ENCODE measurements around the gene PDE4B. TPM values are rescaled to one million over a fixed set of nuclear protein-coding genes. Genes with fewer than 3 reads are reported as not detected.

PDE4B gene
- total RNA-seq, 1 experiment from 2014 or later, result 5.5 TPM

DNA sequence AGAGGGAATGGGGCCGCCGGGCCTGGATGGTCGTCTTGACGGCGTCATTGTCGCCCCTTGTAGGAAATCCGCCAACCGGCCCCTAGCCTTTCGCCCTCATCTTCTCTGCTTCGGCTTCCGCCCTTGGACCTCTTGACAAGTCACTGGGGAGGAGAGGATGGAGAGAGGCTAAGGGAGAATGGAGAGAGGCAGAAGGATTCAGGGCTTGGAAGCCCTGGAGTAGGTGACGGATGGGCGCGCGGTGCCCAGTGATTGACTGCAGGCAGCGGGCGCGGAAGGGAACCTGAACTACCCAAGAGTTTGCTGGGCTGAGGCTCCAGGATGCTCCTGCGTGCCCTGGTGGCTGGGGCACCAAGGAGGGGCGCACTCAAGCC, 651 bp downstream of the PDE4B start:
- no peaks in the 10 kb centered on the region for H3K9me2 ChIP-seq (replicated peaks; ENCODE audit: insufficient read depth, low read length)
- H3K4me1 ChIP-seq (ENCODE audit: low read length), result no peaks in the 10 kb centered on the region
- H4K20me1 ChIP-seq (ENCODE audit: insufficient read depth, low read depth, low read length), result no peaks in the 10 kb centered on the region
- H3K79me2 ChIP-seq (ENCODE audit: low read length), result no peaks in the 10 kb centered on the region
- no peak overlapping the region for H3K4me3 ChIP-seq (ENCODE audit: low read length)
- no peak overlapping the region for H3K4me2 ChIP-seq (ENCODE audit: low read depth, low read length, poor library complexity, severe bottlenecking)
- H3K9ac ChIP-seq (ENCODE audit: low read length), result no peak overlapping the region
- H3K36me3 ChIP-seq (ENCODE audit: insufficient read depth, low read length), result no peaks in the 10 kb centered on the region
- no peaks in the 10 kb centered on the region for H3K27me3 ChIP-seq (ENCODE audit: low read length)
- DNase-seq, result no peak
- no peaks in the 10 kb centered on the region for H3K9me3 ChIP-seq (ENCODE audit: low read length)
- no peak overlapping the region for H3K27ac ChIP-seq (ENCODE audit: low read length)
- H2AFZ ChIP-seq (ENCODE audit: low read length), result no peak overlapping the region

DNA sequence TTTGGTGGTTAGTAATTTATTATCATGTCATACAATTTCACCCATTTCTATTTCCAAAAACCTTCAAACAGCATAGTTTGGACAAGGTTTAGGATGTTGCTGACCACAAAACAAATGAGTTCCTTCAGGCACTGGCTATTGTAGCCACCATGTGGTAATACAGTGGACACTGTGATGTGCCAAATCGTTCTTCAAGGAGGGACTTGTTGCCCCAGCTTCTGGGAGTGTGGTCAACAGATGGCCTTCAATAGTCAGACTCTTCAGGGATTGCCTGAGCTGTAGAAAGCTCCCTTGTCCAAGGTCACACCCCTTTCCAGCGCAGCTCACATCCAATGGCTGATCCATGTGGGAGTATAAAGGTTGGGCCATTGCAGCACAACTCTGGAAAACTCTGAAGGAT, 2.6 kb downstream of the PDE4B start:
- Histone ChIP-seq H3K9me3 (ENCODE audit: low read length) (no peaks in the 10 kb centered on the region), H3K27ac (ENCODE audit: low read length) (no peak overlapping the region), H3K27me3 (ENCODE audit: low read length) (no peaks in the 10 kb centered on the region), H3K9ac (ENCODE audit: low read length) (no peak overlapping the region), H3K36me3 (ENCODE audit: insufficient read depth, low read length) (no peaks in the 10 kb centered on the region), H3K4me3 (ENCODE audit: low read length) (no peak overlapping the region), H2AFZ (ENCODE audit: low read length) (no peak overlapping the region), H3K4me2 (ENCODE audit: low read depth, low read length, poor library complexity, severe bottlenecking) (no peak overlapping the region), H3K9me2 (replicated peaks; ENCODE audit: insufficient read depth, low read length) (no peaks in the 10 kb centered on the region), H3K79me2 (ENCODE audit: low read length) (no peaks in the 10 kb centered on the region), H4K20me1 (ENCODE audit: insufficient read depth, low read depth, low read length) (no peaks in the 10 kb centered on the region), H3K4me1 (ENCODE audit: low read length) (no peaks in the 10 kb centered on the region)
- DNase-seq, result no peak

GRCh38 chr1:65799601-65800000, 6.9 kb downstream of the PDE4B start:
- no peaks in the 10 kb centered on the region for H3K9me3 ChIP-seq (ENCODE audit: low read length)
- H4K20me1 ChIP-seq (ENCODE audit: insufficient read depth, low read depth, low read length), result no peaks in the 10 kb centered on the region
- no peaks in the 10 kb centered on the region for H3K9me2 ChIP-seq (replicated peaks; ENCODE audit: insufficient read depth, low read length)
- no peak for DNase-seq
- H3K27ac ChIP-seq (ENCODE audit: low read length), result no peak overlapping the region
- no peaks in the 10 kb centered on the region for H3K36me3 ChIP-seq (ENCODE audit: insufficient read depth, low read length)
- H3K79me2 ChIP-seq (ENCODE audit: low read length), result no peaks in the 10 kb centered on the region
- H3K4me3 ChIP-seq (ENCODE audit: low read length), result no peak overlapping the region
- H2AFZ ChIP-seq (ENCODE audit: low read length), result no peak overlapping the region
- no peak overlapping the region for H3K4me2 ChIP-seq (ENCODE audit: low read depth, low read length, poor library complexity, severe bottlenecking)
- H3K4me1 ChIP-seq (ENCODE audit: low read length), result no peaks in the 10 kb centered on the region
- H3K9ac ChIP-seq (ENCODE audit: low read length), result no peak overlapping the region
- H3K27me3 ChIP-seq (ENCODE audit: low read length), result no peaks in the 10 kb centered on the region

DNA sequence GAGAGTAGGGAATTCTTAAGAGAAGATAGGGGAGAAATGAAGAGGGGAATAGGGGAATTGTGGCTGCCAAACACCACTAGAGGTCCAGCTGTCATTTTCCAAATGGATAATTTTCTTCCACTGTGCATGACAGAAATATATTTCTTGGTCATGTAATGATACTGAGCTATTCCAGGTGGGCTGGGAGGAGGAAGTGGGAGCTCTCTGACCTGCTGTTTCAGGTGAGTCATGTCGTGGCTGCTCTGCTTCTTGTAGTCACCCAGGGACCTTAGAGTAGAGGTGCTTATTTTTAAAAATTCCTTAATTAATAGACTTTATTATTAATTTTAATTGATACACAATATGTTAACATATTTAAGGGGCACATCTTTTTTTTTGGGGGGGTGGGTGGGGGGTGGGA, 11.9 kb downstream of the PDE4B start:
- no peaks in the 10 kb centered on the region for H3K9me3 ChIP-seq (ENCODE audit: low read length)
- H3K4me1 ChIP-seq (ENCODE audit: low read length), result no peaks in the 10 kb centered on the region
- no peaks in the 10 kb centered on the region for H3K36me3 ChIP-seq (ENCODE audit: insufficient read depth, low read length)
- no peak overlapping the region for H3K4me3 ChIP-seq (ENCODE audit: low read length)
- no peak overlapping the region for H3K4me2 ChIP-seq (ENCODE audit: low read depth, low read length, poor library complexity, severe bottlenecking)
- no peak for DNase-seq
- H3K9me2 ChIP-seq (replicated peaks; ENCODE audit: insufficient read depth, low read length), result no peaks in the 10 kb centered on the region
- H2AFZ ChIP-seq (ENCODE audit: low read length), result no peak overlapping the region
- H3K9ac ChIP-seq (ENCODE audit: low read length), result no peak overlapping the region
- H3K27ac ChIP-seq (ENCODE audit: low read length), result no peak overlapping the region
- H3K79me2 ChIP-seq (ENCODE audit: low read length), result no peaks in the 10 kb centered on the region
- H3K27me3 ChIP-seq (ENCODE audit: low read length), result no peaks in the 10 kb centered on the region
- no peaks in the 10 kb centered on the region for H4K20me1 ChIP-seq (ENCODE audit: insufficient read depth, low read depth, low read length)

- Histone ChIP-seq H4K20me1 (ENCODE audit: insufficient read depth, low read depth, low read length) (no peaks in the 10 kb centered on the region), H3K27ac (ENCODE audit: low read length) (no peak overlapping the region), H3K36me3 (ENCODE audit: insufficient read depth, low read length) (no peaks in the 10 kb centered on the region), H3K9ac (ENCODE audit: low read length) (no peak overlapping the region), H3K9me2 (replicated peaks; ENCODE audit: insufficient read depth, low read length) (no peaks in the 10 kb centered on the region), H2AFZ (ENCODE audit: low read length) (no peak overlapping the region), H3K79me2 (ENCODE audit: low read length) (no peaks in the 10 kb centered on the region), H3K9me3 (ENCODE audit: low read length) (no peaks in the 10 kb centered on the region), H3K4me2 (ENCODE audit: low read depth, low read length, poor library complexity, severe bottlenecking) (no peak overlapping the region), H3K27me3 (ENCODE audit: low read length) (no peaks in the 10 kb centered on the region), H3K4me3 (ENCODE audit: low read length) (no peak overlapping the region), H3K4me1 (ENCODE audit: low read length) (peaks cover 15% of the 10 kb centered on the region)
- no peak for DNase-seq
Measured at GRCh38 chr1:65812065-65812464, 19.4 kb downstream of the PDE4B start.

DNA sequence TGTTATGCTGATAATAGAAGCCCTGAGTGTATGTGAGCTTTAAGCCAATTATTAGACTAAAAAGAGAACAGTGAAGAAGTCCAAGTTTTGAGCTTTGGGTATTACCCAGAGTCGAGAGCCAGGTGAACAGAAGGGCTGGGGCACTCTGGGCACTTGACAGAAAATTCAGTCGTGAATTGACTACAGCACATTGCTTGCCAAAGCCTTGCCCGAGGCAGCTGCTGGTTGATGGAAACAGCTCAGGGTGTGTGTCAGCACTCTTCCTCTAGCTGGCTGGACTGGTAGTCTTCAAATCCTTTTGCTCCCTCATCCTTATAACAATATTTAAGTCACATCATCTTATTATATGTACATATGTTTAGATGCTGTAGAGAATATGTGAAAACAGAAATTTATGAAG, 21.3 kb downstream of the PDE4B start:
- Histone ChIP-seq H3K27me3 (ENCODE audit: low read length) (no peaks in the 10 kb centered on the region), H3K4me1 (ENCODE audit: low read length) (peaks cover 15% of the 10 kb centered on the region), H3K9me2 (replicated peaks; ENCODE audit: insufficient read depth, low read length) (no peaks in the 10 kb centered on the region), H3K27ac (ENCODE audit: low read length) (no peak overlapping the region), H3K9me3 (ENCODE audit: low read length) (no peaks in the 10 kb centered on the region), H4K20me1 (ENCODE audit: insufficient read depth, low read depth, low read length) (no peaks in the 10 kb centered on the region), H3K79me2 (ENCODE audit: low read length) (no peaks in the 10 kb centered on the region), H2AFZ (ENCODE audit: low read length) (no peak overlapping the region), H3K4me2 (ENCODE audit: low read depth, low read length, poor library complexity, severe bottlenecking) (no peak overlapping the region), H3K9ac (ENCODE audit: low read length) (no peak overlapping the region), H3K36me3 (ENCODE audit: insufficient read depth, low read length) (no peaks in the 10 kb centered on the region), H3K4me3 (ENCODE audit: low read length) (no peak overlapping the region)
- no peak for DNase-seq

GRCh38 chr1:65814752-65815151, 22.1 kb downstream of the PDE4B start:
- no peak overlapping the region for H3K9ac ChIP-seq (ENCODE audit: low read length)
- peaks cover 15% of the 10 kb centered on the region for H3K4me1 ChIP-seq (ENCODE audit: low read length)
- DNase-seq, result no peak
- H3K9me2 ChIP-seq (replicated peaks; ENCODE audit: insufficient read depth, low read length), result no peaks in the 10 kb centered on the region
- H3K27ac ChIP-seq (ENCODE audit: low read length), result no peak overlapping the region
- H3K4me3 ChIP-seq (ENCODE audit: low read length), result no peak overlapping the region
- no peak overlapping the region for H2AFZ ChIP-seq (ENCODE audit: low read length)
- H3K79me2 ChIP-seq (ENCODE audit: low read length), result no peaks in the 10 kb centered on the region
- no peaks in the 10 kb centered on the region for H3K36me3 ChIP-seq (ENCODE audit: insufficient read depth, low read length)
- H4K20me1 ChIP-seq (ENCODE audit: insufficient read depth, low read depth, low read length), result no peaks in the 10 kb centered on the region
- H3K27me3 ChIP-seq (ENCODE audit: low read length), result no peaks in the 10 kb centered on the region
- no peaks in the 10 kb centered on the region for H3K9me3 ChIP-seq (ENCODE audit: low read length)
- H3K4me2 ChIP-seq (ENCODE audit: low read depth, low read length, poor library complexity, severe bottlenecking), result no peak overlapping the region

DNA sequence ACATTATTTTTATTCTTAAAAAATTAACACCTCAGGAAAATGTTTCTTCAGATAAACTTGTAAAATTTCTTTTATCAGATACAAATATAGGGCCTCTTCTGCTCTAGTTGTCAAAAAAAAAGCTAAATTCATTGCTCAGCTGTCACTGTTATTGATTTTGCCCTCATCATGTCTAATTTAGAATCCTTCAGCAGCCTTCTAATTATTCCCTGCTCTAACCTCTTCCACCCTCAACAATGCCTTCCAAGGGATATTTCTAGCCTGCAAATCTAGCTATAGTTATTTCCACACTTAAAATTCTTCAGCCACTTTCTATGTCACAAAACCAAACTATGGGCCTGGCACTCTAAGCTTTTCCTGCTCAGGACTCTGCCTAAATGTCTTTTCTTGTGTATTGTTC, 25.2 kb downstream of the PDE4B start:
- no peaks in the 10 kb centered on the region for H3K4me1 ChIP-seq (ENCODE audit: low read length)
- no peak overlapping the region for H2AFZ ChIP-seq (ENCODE audit: low read length)
- H3K9ac ChIP-seq (ENCODE audit: low read length), result no peak overlapping the region
- no peak for DNase-seq
- H4K20me1 ChIP-seq (ENCODE audit: insufficient read depth, low read depth, low read length), result no peaks in the 10 kb centered on the region
- no peaks in the 10 kb centered on the region for H3K9me3 ChIP-seq (ENCODE audit: low read length)
- H3K27me3 ChIP-seq (ENCODE audit: low read length), result no peaks in the 10 kb centered on the region
- no peaks in the 10 kb centered on the region for H3K36me3 ChIP-seq (ENCODE audit: insufficient read depth, low read length)
- H3K79me2 ChIP-seq (ENCODE audit: low read length), result no peaks in the 10 kb centered on the region
- H3K4me2 ChIP-seq (ENCODE audit: low read depth, low read length, poor library complexity, severe bottlenecking), result no peak overlapping the region
- no peak overlapping the region for H3K4me3 ChIP-seq (ENCODE audit: low read length)
- no peaks in the 10 kb centered on the region for H3K9me2 ChIP-seq (replicated peaks; ENCODE audit: insufficient read depth, low read length)
- H3K27ac ChIP-seq (ENCODE audit: low read length), result no peak overlapping the region

GRCh38 chr1:65818966-65819365, 26.3 kb downstream of the PDE4B start:
- Histone ChIP-seq H3K79me2 (ENCODE audit: low read length) (no peaks in the 10 kb centered on the region), H3K4me2 (ENCODE audit: low read depth, low read length, poor library complexity, severe bottlenecking) (no peak overlapping the region), H3K9ac (ENCODE audit: low read length) (no peak overlapping the region), H3K4me1 (ENCODE audit: low read length) (no peaks in the 10 kb centered on the region), H2AFZ (ENCODE audit: low read length) (no peak overlapping the region), H3K27me3 (ENCODE audit: low read length) (no peaks in the 10 kb centered on the region), H3K9me2 (replicated peaks; ENCODE audit: insufficient read depth, low read length) (no peaks in the 10 kb centered on the region), H3K27ac (ENCODE audit: low read length) (no peak overlapping the region), H4K20me1 (ENCODE audit: insufficient read depth, low read depth, low read length) (no peaks in the 10 kb centered on the region), H3K36me3 (ENCODE audit: insufficient read depth, low read length) (no peaks in the 10 kb centered on the region), H3K9me3 (ENCODE audit: low read length) (no peaks in the 10 kb centered on the region), H3K4me3 (ENCODE audit: low read length) (no peak overlapping the region)
- DNase-seq, result no peak
